Trophoblast cell (in vitro differentiated cells and primary cell): ENCODE results near the gene ZNF479. TPM values are rescaled to one million over a fixed set of nuclear protein-coding genes. Genes with fewer than 3 reads are reported as not detected.
"Not testable (repeated sequence)": the region's sequence is repeated elsewhere in the genome, so short reads cannot be mapped to it uniquely, and the experiment has no call there.

Experiments
- DNase-seq, 2 donors: peaks; one replicate each; pipeline ENCODE4 v3.0.0-alpha.2; 2016
- H2AFZ ChIP-seq: 2 replicates; pipeline ENCODE4 v1.6.1; 2013; ENCODE audit warnings: low read length, moderate library complexity, mild to moderate bottlenecking; ENCODE audit not compliant: insufficient read depth, poor library complexity
- H2AK5ac ChIP-seq: 2 replicates; pipeline ENCODE4 v1.6.1; 2013; ENCODE audit warnings: mild to moderate bottlenecking, low read length
- H2BK120ac ChIP-seq: 2 replicates; pipeline ENCODE4 v1.6.1; 2013; ENCODE audit warnings: low read length, mild to moderate bottlenecking, moderate library complexity; ENCODE audit not compliant: insufficient read depth, poor library complexity
- H2BK12ac ChIP-seq: 2 replicates; pipeline ENCODE4 v1.6.1; 2013; ENCODE audit warnings: mild to moderate bottlenecking, low read length, moderate library complexity
- H2BK5ac ChIP-seq: 2 replicates; pipeline ENCODE4 v1.6.1; 2013; ENCODE audit warnings: low read length, low read depth, moderate library complexity, mild to moderate bottlenecking; ENCODE audit not compliant: poor library complexity
- H3K14ac ChIP-seq: 2 replicates; pipeline ENCODE4 v1.6.1; 2013; ENCODE audit warnings: mild to moderate bottlenecking, low read length
- H3K18ac ChIP-seq: 2 replicates; pipeline ENCODE4 v1.6.1; 2013; ENCODE audit warnings: mild to moderate bottlenecking, low read length
- H3K23ac ChIP-seq: 2 replicates; pipeline ENCODE4 v1.6.1; 2013; ENCODE audit warnings: low read length
- H3K27ac ChIP-seq: 2 replicates; pipeline ENCODE4 v1.5.1; 2013; ENCODE audit warnings: low read depth, mild to moderate bottlenecking, inconsistent platforms, low read length, moderate library complexity
- H3K27me3 ChIP-seq: 2 replicates; pipeline ENCODE4 v1.6.1; 2013; ENCODE audit warnings: inconsistent platforms, mild to moderate bottlenecking, low read length, moderate library complexity; ENCODE audit not compliant: insufficient read depth
- H3K36me3 ChIP-seq, 2 experiments: 1 replicate in 1 of 2; 2 replicates in 1 of 2; pipeline ENCODE4 v1.6.1; 2013; ENCODE audit warnings: low read length in 2 of 2, mild to moderate bottlenecking in 2 of 2, moderate library complexity in 1 of 2; ENCODE audit not compliant: insufficient read depth in 2 of 2, control insufficient read depth in 1 of 2
- H3K4ac ChIP-seq: 2 replicates; pipeline ENCODE4 v1.6.1; 2013; ENCODE audit warnings: low read depth, mild to moderate bottlenecking, low read length, moderate library complexity
- H3K4me1 ChIP-seq, 2 experiments: 1 replicate in 1 of 2; 2 replicates in 1 of 2; pipeline ENCODE4 v1.6.1; 2013; ENCODE audit warnings: low read length in 2 of 2, mild to moderate bottlenecking in 2 of 2, moderate library complexity in 1 of 2; ENCODE audit not compliant: insufficient read depth in 2 of 2, control insufficient read depth in 1 of 2
- H3K4me2 ChIP-seq: 2 replicates; pipeline ENCODE4 v1.6.1; 2013; ENCODE audit warnings: inconsistent platforms, mild to moderate bottlenecking, low read length, moderate library complexity
- H3K4me3 ChIP-seq: 2 replicates; pipeline ENCODE4 v1.5.1; 2013; ENCODE audit warnings: mild to moderate bottlenecking, low read depth, low read length, inconsistent platforms
- H3K79me1 ChIP-seq: one replicate; pipeline ENCODE4 v1.6.1; 2013; ENCODE audit warnings: low read length
- H3K79me2 ChIP-seq: 2 replicates; pipeline ENCODE4 v1.6.1; 2013; ENCODE audit warnings: low read length, mild to moderate bottlenecking; ENCODE audit not compliant: control insufficient read depth, insufficient read depth, poor library complexity
- H3K9ac ChIP-seq: 2 replicates; pipeline ENCODE4 v1.6.1; 2013; ENCODE audit warnings: mild to moderate bottlenecking, low read length
- H3K9me3 ChIP-seq: 2 replicates; pipeline ENCODE4 v1.6.1; 2013; ENCODE audit warnings: low read depth, mild to moderate bottlenecking, control low read depth, inconsistent platforms, low read length; ENCODE audit not compliant: insufficient read depth
- H4K12ac ChIP-seq: 2 replicates; pipeline ENCODE4 v1.6.1; 2013; ENCODE audit warnings: low read depth, mild to moderate bottlenecking, low read length, moderate library complexity
- H4K8ac ChIP-seq: 2 replicates; pipeline ENCODE4 v1.6.1; 2013; ENCODE audit warnings: low read depth, mild to moderate bottlenecking, low read length, moderate library complexity
- H4K91ac ChIP-seq: one replicate; pipeline ENCODE4 v1.6.1; 2013; ENCODE audit warnings: low read depth, mild to moderate bottlenecking, low read length, moderate library complexity
- WGBS: extraction: QIAGEN DNeasy Blood & Tissue Kit; methylation state at CpG from one replicate; pipeline ENCODE4 v1.1.7; 2013; ENCODE audit warnings: missing lambda C conversion rate; ENCODE audit not compliant: insufficient read length, insufficient coverage; ENCODE audit errors: extremely low coverage; 5-methylcytosine and 5-hydroxymethylcytosine counted together
- polyA plus RNA-seq: library from polyadenylated mRNA; stranded (reverse); fragments of 200-250 nt; gene quantifications from 2 replicates; pipeline ENCODE4 v1.2.3, GENCODE V29; 2013

The ZNF479 gene
- polyA plus RNA-seq = not detected in 2 replicates

DNA sequence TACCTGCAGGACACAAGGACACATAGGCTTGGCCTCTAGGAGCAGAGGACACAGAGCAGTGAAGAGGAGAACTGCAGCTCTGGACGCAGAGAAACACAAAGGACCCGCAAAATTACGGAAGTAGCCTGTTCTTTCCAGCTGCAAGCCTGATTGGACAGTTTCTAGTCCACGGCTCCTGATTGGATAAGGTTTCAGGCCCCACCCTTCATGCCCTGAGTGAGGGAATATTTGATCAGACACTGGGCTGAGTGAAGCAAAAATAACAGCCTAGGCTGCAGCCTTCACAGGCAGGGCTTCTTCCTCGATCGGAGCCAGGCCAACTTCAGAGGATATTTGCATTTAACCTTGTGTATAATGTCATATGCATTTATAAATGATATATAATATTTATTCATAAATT, at the start of gene ZNF479:
Gene ZNF479 (minus strand): TSS at position 101 of the 400 bp plus-strand sequence. CDS start 112 bp downstream, outside the sequence.
- not testable (repeated sequence) for H2AFZ ChIP-seq, H4K12ac ChIP-seq, H3K9ac ChIP-seq, H3K27ac ChIP-seq, H3K4me1 ChIP-seq, H3K79me2 ChIP-seq, H4K91ac ChIP-seq, H3K23ac ChIP-seq, H3K14ac ChIP-seq, H3K27me3 ChIP-seq, H2BK12ac ChIP-seq, H3K4me3 ChIP-seq, H3K4ac ChIP-seq, H2BK5ac ChIP-seq, H3K79me1 ChIP-seq, H2BK120ac ChIP-seq, H2AK5ac ChIP-seq, H3K4me2 ChIP-seq, DNase-seq, H3K36me3 ChIP-seq, H3K18ac ChIP-seq, H4K8ac ChIP-seq
- peaks cover 11% of the 10 kb centered on the region for H3K9me3 ChIP-seq
- WGBS = no CpG with 5 or more reads among the region's 6 CpGs

- Histone ChIP-seq H3K18ac (no peak overlapping the region), H3K36me3 (no peaks in the 10 kb centered on the region), H4K12ac (no peak overlapping the region), H2AFZ (no peak overlapping the region), H2BK5ac (no peak overlapping the region), H4K8ac (no peak overlapping the region), H4K91ac (no peak overlapping the region), H3K4me3 (no peak overlapping the region), H3K4me2 (no peak overlapping the region), H3K4me1 (no peaks in the 10 kb centered on the region), H2AK5ac (no peak overlapping the region), H3K79me1 (no peaks in the 10 kb centered on the region), H3K23ac (no peak overlapping the region), H3K9ac (no peak overlapping the region), H3K79me2 (no peaks in the 10 kb centered on the region), H3K4ac (no peak overlapping the region), H2BK12ac (no peak overlapping the region), H2BK120ac (no peak overlapping the region), H3K9me3 (peaks cover 51% of the 10 kb centered on the region), H3K27ac (no peak overlapping the region), H3K14ac (no peak overlapping the region), H3K27me3 (no peaks in the 10 kb centered on the region)
- no CpG with 5 or more reads among the region's 4 CpGs for WGBS
- DNase-seq = no peak
Observed at GRCh38 chr7:57182031-57182430, 49.8 kb upstream of the ZNF479 start.

GRCh38 chr7:57181281-57181680, 49.0 kb upstream of the ZNF479 start:
- H3K79me1 ChIP-seq = no peaks in the 10 kb centered on the region
- H4K8ac ChIP-seq = no peak overlapping the region
- no peak overlapping the region for H2BK12ac ChIP-seq
- no peaks in the 10 kb centered on the region for H3K4me1 ChIP-seq
- H3K9ac ChIP-seq = no peak overlapping the region
- H3K14ac ChIP-seq = no peak overlapping the region
- no peak overlapping the region for H2BK5ac ChIP-seq
- no peak overlapping the region for H3K4me3 ChIP-seq
- no peak overlapping the region for H4K91ac ChIP-seq
- H3K4ac ChIP-seq = no peak overlapping the region
- H3K27ac ChIP-seq = no peak overlapping the region
- no peaks in the 10 kb centered on the region for H3K27me3 ChIP-seq
- DNase-seq = no peak
- H3K36me3 ChIP-seq = no peaks in the 10 kb centered on the region
- WGBS = no CpG with 5 or more reads among the region's 9 CpGs
- no peak overlapping the region for H2AFZ ChIP-seq
- no peak overlapping the region for H4K12ac ChIP-seq
- H3K23ac ChIP-seq = no peak overlapping the region
- H3K79me2 ChIP-seq = no peaks in the 10 kb centered on the region
- no peak overlapping the region for H3K4me2 ChIP-seq
- no peak overlapping the region for H2AK5ac ChIP-seq
- peaks cover 55% of the 10 kb centered on the region for H3K9me3 ChIP-seq
- H2BK120ac ChIP-seq = no peak overlapping the region
- no peak overlapping the region for H3K18ac ChIP-seq

GRCh38 chr7:57179776-57180415, 47.7 kb upstream of the ZNF479 start:
- no peak overlapping the region for H4K12ac ChIP-seq
- H3K9me3 ChIP-seq = peaks cover 61% of the 10 kb centered on the region
- H3K4me2 ChIP-seq = no peak overlapping the region
- WGBS = no CpG with 5 or more reads among the region's 30 CpGs
- H3K14ac ChIP-seq = no peak overlapping the region
- no peak overlapping the region for H2BK120ac ChIP-seq
- H2BK5ac ChIP-seq = no peak overlapping the region
- no peak overlapping the region for H3K4me3 ChIP-seq
- no peaks in the 10 kb centered on the region for H3K36me3 ChIP-seq
- H4K91ac ChIP-seq = no peak overlapping the region
- no peak for DNase-seq
- no peaks in the 10 kb centered on the region for H3K79me2 ChIP-seq
- H2AFZ ChIP-seq = no peak overlapping the region
- no peak overlapping the region for H3K9ac ChIP-seq
- no peaks in the 10 kb centered on the region for H3K27me3 ChIP-seq
- no peak overlapping the region for H3K23ac ChIP-seq
- no peak overlapping the region for H4K8ac ChIP-seq
- H3K27ac ChIP-seq = no peak overlapping the region
- no peak overlapping the region for H3K18ac ChIP-seq
- H3K4ac ChIP-seq = no peak overlapping the region
- no peaks in the 10 kb centered on the region for H3K4me1 ChIP-seq
- H2BK12ac ChIP-seq = no peak overlapping the region
- H3K79me1 ChIP-seq = no peaks in the 10 kb centered on the region
- no peak overlapping the region for H2AK5ac ChIP-seq
